Measurements from ENCODE around the gene MTCH1.

Gene MTCH1

GRCh38 chr6:36938536-36938935 is 47.5 kb downstream of the MTCH1 start:
- CTCF ChIA-PET, result interaction anchor here (1.4 kb wide), 1 partner anchor 12 kb away, joined by 3 read pairs; no protein-coding TSS in a partner anchor
- no peak for DNase-seq (ENCODE audit: low read depth, low spot score)
- H3K4me3 ChIP-seq (ENCODE audit: low read depth, low read length), result no peak overlapping the region

DNA sequence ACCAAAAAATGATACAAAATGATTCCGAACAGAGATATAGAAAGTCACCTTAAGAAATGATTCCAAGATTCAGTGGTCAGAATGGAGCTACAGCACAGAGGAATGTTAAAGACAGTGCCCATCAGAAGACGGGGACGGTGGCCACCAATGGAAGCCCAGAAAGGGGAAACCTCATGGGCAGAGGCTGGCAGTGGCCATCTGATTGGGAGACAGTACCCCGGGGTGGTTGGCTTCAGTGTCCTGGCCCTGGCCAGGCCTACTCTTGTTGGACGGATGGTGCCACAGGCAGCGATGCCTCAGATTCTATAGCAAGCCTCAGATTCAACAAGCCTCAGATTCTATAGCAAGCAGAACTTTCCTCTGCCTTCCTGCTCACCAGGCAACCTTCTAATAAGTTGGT is 48.1 kb downstream of the MTCH1 start:
- POLR2A ChIA-PET, result no interaction called here
- H3K4me3 ChIP-seq (ENCODE audit: low read depth, low read length), result no peak overlapping the region
- CTCF ChIA-PET, result interaction anchor here (1.1 kb wide), 1 partner anchor 7 kb away, joined by 3 read pairs; no protein-coding TSS in a partner anchor
- no peak for TF ChIP-seq CTCF (IDR thresholded peaks at IDR 0.05; ENCODE audit: insufficient read depth, low read length, missing control alignments)
- DNase-seq (ENCODE audit: low read depth, low spot score), result no peak

More at GRCh38 chr6:36938536-36938935, 47.5 kb downstream of the MTCH1 start:
- POLR2A ChIA-PET, result interaction anchor here (0.6 kb wide), 1 partner anchor 21 kb away, joined by 3 read pairs; no protein-coding TSS in a partner anchor
- TF ChIP-seq CTCF (IDR thresholded peaks at IDR 0.05; ENCODE audit: insufficient read depth, low read length, missing control alignments), result no peak

GRCh38 chr6:36936824-36937223 is 49.2 kb downstream of the MTCH1 start:
- CTCF ChIA-PET, result interaction anchor here (0.9 to 1.8 kb wide), 5 partner anchors 8 to 81 kb away, joined by 3 to 6 read pairs (median 3); no protein-coding TSS in a partner anchor
- DNase-seq (ENCODE audit: low read depth, low spot score), result no peak
- POLR2A ChIA-PET, result interaction anchor here (0.6 kb wide), 1 partner anchor 49 kb away, joined by 4 read pairs; the partner anchor contains the start of gene MTCH1
- no peak overlapping the region for H3K4me3 ChIP-seq (ENCODE audit: low read depth, low read length)
- no peak for TF ChIP-seq CTCF (IDR thresholded peaks at IDR 0.05; ENCODE audit: insufficient read depth, low read length, missing control alignments)

GRCh38 chr6:36934901-36935300 is 51.1 kb downstream of the MTCH1 start:
- DNase-seq (ENCODE audit: low read depth, low spot score), result no peak
- no peak for TF ChIP-seq CTCF (IDR thresholded peaks at IDR 0.05; ENCODE audit: insufficient read depth, low read length, missing control alignments)
- POLR2A ChIA-PET, result no interaction called here
- no peak overlapping the region for H3K4me3 ChIP-seq (ENCODE audit: low read depth, low read length)
- CTCF ChIA-PET, result no interaction called here

GRCh38 chr6:36933519-36933918 is 52.5 kb downstream of the MTCH1 start:
- DNase-seq (ENCODE audit: low read depth, low spot score), result no peak
- no peak for TF ChIP-seq CTCF (IDR thresholded peaks at IDR 0.05; ENCODE audit: insufficient read depth, low read length, missing control alignments)
- ChIA-PET CTCF (interaction anchor here (1.0 to 1.1 kb wide), 2 partner anchors 81 to 167 kb away, joined by 3 to 6 read pairs; no protein-coding TSS in a partner anchor), POLR2A (no interaction called here)
- H3K4me3 ChIP-seq (ENCODE audit: low read depth, low read length), result no peak overlapping the region

DNA sequence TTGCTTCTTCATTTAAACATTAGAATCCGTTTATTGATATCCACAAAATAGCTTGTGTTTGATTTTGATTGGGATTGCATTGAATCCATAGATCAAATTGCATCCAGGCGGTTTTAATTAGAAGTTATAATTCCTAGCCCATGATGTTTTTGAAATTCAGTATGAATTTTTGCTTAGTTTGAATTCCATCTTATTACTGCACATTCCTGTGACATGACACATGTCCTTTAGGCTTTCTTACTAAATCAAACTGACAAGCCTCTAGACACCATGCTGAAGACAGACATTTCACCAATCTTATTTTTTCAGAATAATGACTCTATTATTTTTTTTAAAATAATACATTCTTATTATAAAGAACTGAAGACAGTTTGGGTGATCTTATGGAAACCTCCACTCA is 52.9 kb downstream of the MTCH1 start:
- TF ChIP-seq CTCF (IDR thresholded peaks at IDR 0.05; ENCODE audit: insufficient read depth, low read length, missing control alignments), result no peak
- no peak for DNase-seq (ENCODE audit: low read depth, low spot score)
- H3K4me3 ChIP-seq (ENCODE audit: low read depth, low read length), result no peak overlapping the region
- ChIA-PET CTCF (interaction anchor here (1.0 to 1.1 kb wide), 2 partner anchors 81 to 167 kb away, joined by 3 to 6 read pairs; no protein-coding TSS in a partner anchor), POLR2A (interaction anchor here (0.6 kb wide), 1 partner anchor 44 kb away, joined by 3 read pairs; no protein-coding TSS in a partner anchor)

Data from AG04449 (cell line).